C4-2B (cell line): ENCODE data around the gene CDH18.

Experiments used
- ZFX ChIP-seq: fragments of 450-650 bp; IDR thresholded peaks from 2 replicates; pipeline ENCODE4 v1.6.1; 2017
- TF ChIP-seq, protein P1 (sequence below): fragments of 450-650 bp; conservative IDR thresholded peaks from 2 replicates; pipeline ENCODE4 v1.5.1; 2017; ENCODE audit warnings: mild to moderate bottlenecking

DNA sequence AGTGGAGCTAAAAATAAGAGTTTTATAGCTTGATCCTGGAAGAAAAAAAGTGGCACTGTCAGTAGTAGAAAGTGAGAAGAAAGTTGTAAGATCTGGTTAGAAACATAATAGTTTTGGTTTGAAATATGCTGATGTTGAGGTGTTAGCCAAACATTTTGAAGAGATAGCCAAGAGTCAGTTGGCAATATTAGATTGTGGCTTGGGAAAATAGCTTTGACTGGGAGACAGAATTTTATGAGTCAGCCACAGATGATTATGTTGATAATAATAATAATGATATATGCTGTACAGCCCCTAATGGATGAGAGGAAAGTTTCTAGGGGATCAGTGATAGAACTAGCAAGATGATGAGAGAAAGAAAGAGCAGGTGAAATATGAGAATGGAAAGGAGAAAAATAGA, 12.4 kb upstream of the CDH18 start:
- TF ChIP-seq, protein P1, sequence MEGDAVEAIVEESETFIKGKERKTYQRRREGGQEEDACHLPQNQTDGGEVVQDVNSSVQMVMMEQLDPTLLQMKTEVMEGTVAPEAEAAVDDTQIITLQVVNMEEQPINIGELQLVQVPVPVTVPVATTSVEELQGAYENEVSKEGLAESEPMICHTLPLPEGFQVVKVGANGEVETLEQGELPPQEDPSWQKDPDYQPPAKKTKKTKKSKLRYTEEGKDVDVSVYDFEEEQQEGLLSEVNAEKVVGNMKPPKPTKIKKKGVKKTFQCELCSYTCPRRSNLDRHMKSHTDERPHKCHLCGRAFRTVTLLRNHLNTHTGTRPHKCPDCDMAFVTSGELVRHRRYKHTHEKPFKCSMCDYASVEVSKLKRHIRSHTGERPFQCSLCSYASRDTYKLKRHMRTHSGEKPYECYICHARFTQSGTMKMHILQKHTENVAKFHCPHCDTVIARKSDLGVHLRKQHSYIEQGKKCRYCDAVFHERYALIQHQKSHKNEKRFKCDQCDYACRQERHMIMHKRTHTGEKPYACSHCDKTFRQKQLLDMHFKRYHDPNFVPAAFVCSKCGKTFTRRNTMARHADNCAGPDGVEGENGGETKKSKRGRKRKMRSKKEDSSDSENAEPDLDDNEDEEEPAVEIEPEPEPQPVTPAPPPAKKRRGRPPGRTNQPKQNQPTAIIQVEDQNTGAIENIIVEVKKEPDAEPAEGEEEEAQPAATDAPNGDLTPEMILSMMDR, result no peak
- TF ChIP-seq ZFX, result no peak
